ENCODE measurements around the gene PRR11. TPM values are rescaled to one million over a fixed set of nuclear protein-coding genes. Genes with fewer than 3 reads are reported as not detected.

PRR11 gene
- polyA plus RNA-seq, 3 donors, result 1.1 to 3.9 (median 1.7) TPM

DNA sequence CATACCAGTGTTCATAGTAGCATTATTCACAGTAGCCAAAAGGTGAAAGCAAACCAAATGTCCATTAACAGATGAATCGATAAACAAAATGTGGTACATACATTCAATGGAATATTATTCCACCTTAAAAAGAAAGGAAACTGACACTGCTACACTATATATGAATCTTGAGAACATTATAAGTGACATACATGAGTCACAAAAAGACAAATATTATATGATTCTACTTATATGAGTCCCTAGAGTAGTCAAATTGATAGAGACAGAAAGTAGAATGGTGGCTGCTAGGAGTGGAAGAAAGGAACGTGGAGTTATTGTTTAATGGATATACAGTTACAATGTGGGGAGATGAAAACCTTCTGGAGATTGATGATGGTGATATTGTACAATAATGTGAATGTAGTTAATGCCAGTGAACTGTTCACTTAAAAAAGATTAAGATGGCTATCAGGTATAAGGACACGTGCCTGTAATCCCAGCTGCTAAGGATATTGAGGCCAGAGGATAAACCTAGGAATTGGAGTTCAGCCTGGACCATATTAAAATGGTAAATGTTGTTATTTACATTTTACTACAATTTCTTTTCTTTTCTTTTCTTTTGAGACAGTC lies 28.6 kb upstream of the PRR11 start:
- Histone ChIP-seq H3K27ac (ENCODE audit: low read depth in 1 of 2, low read length in 2 of 2) (no peak overlapping the region), H3K4me2 (replicated peaks; ENCODE audit: extremely low read depth, low read length, poor library complexity, severe bottlenecking) (no peak overlapping the region), H3K4me1 (ENCODE audit: control insufficient read depth in 1 of 2, insufficient read depth in 2 of 2, low read length in 2 of 2) (no peaks in the 10 kb centered on the region), H2AFZ (ENCODE audit: insufficient read depth, low read depth, low read length, poor library complexity, severe bottlenecking) (no peak overlapping the region), H3K4me3 (replicated peaks in 1 of 3; ENCODE audit: low read depth in 2 of 3, low read length in 3 of 3) (no peak overlapping the region), H3K9ac (ENCODE audit: insufficient read depth, low read length, poor library complexity, severe bottlenecking) (no peak overlapping the region), H3K79me2 (ENCODE audit: insufficient read depth, low read length) (peaks cover 24% of the 10 kb centered on the region), H4K20me1 (ENCODE audit: insufficient read depth, low read length) (no peaks in the 10 kb centered on the region), H3K27me3 (ENCODE audit: control insufficient read depth in 2 of 2, insufficient read depth in 2 of 2, low read length in 2 of 2) (no peaks in the 10 kb centered on the region), H3K36me3 (replicated peaks in 1 of 2; ENCODE audit: control insufficient read depth in 1 of 2, insufficient read depth in 2 of 2, low read length in 2 of 2) (peaks cover 3 to 47% of the 10 kb centered on the region in 2 donors), H3K9me3 (replicated peaks in 1 of 2; ENCODE audit: control insufficient read depth in 1 of 2, insufficient read depth in 1 of 2, low read length in 2 of 2) (no peaks in the 10 kb centered on the region)
- WGBS (ENCODE audit: insufficient coverage), result 80% methylated on average over 1 of the region's 3 CpGs
- Mint-ChIP-seq H3K27ac (no peak overlapping the region), H3K27me3 (ENCODE audit: low read depth in 3 of 3) (no peaks in the 10 kb centered on the region), H3K36me3 (peaks cover 16 to 36% of the 10 kb centered on the region in 2 donors), H3K4me1 (no peaks in the 10 kb centered on the region), H3K4me3 (no peak overlapping the region), H3K9me3 (peaks cover 0 to 3% (median 0%) of the 10 kb centered on the region in 7 donors)
- TF ChIP-seq, protein P1, sequence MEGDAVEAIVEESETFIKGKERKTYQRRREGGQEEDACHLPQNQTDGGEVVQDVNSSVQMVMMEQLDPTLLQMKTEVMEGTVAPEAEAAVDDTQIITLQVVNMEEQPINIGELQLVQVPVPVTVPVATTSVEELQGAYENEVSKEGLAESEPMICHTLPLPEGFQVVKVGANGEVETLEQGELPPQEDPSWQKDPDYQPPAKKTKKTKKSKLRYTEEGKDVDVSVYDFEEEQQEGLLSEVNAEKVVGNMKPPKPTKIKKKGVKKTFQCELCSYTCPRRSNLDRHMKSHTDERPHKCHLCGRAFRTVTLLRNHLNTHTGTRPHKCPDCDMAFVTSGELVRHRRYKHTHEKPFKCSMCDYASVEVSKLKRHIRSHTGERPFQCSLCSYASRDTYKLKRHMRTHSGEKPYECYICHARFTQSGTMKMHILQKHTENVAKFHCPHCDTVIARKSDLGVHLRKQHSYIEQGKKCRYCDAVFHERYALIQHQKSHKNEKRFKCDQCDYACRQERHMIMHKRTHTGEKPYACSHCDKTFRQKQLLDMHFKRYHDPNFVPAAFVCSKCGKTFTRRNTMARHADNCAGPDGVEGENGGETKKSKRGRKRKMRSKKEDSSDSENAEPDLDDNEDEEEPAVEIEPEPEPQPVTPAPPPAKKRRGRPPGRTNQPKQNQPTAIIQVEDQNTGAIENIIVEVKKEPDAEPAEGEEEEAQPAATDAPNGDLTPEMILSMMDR (IDR thresholded peaks at IDR 0.05), result no peak
- intact Hi-C loops (cut with micrococcal nuclease), result no loop called here
- DNase-seq, result no peak

DNA sequence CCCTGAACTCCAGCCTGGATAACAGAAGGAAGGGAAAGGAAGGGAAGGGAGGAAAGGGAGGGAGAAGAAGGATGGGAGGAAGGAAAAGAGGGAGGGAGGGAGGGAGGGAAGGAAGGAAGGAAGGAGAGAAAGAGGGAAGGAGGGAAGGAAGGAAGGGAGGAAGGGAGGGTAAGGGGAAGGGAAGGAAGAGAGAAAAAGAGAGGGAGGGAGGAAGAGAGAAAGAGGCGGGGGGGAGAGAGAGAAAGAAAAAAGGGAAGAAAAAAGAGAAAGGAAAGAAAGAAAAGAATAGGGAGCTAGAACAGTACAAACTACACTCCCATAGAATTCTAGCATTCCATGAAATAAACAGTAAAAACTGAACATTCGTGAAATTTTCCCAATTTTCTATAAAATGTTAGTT lies 25.7 kb upstream of the PRR11 start:
- H3K9me3 ChIP-seq (replicated peaks in 1 of 2; ENCODE audit: control insufficient read depth in 1 of 2, insufficient read depth in 1 of 2, low read length in 2 of 2), result no peaks in the 10 kb centered on the region
- H3K27me3 Mint-ChIP-seq (ENCODE audit: low read depth in 3 of 3), result no peaks in the 10 kb centered on the region
- H3K9me3 Mint-ChIP-seq, result no peaks in the 10 kb centered on the region
- H3K36me3 ChIP-seq (replicated peaks in 1 of 2; ENCODE audit: control insufficient read depth in 1 of 2, insufficient read depth in 2 of 2, low read length in 2 of 2), result peaks cover 3 to 31% of the 10 kb centered on the region in 2 donors
- peaks cover 13 to 26% of the 10 kb centered on the region in 2 donors for H3K36me3 Mint-ChIP-seq
- H4K20me1 ChIP-seq (ENCODE audit: insufficient read depth, low read length), result no peaks in the 10 kb centered on the region
- no peak overlapping the region for H3K4me3 Mint-ChIP-seq
- no peak overlapping the region for H3K4me3 ChIP-seq (replicated peaks in 1 of 3; ENCODE audit: low read depth in 2 of 3, low read length in 3 of 3)
- peaks cover 51% of the 10 kb centered on the region for H3K79me2 ChIP-seq (ENCODE audit: insufficient read depth, low read length)
- DNase-seq, result no peak
- H3K9ac ChIP-seq (ENCODE audit: insufficient read depth, low read length, poor library complexity, severe bottlenecking), result no peak overlapping the region
- H3K4me1 Mint-ChIP-seq, result no peaks in the 10 kb centered on the region
- H3K27me3 ChIP-seq (ENCODE audit: control insufficient read depth in 2 of 2, insufficient read depth in 2 of 2, low read length in 2 of 2), result no peaks in the 10 kb centered on the region
- intact Hi-C loops (cut with micrococcal nuclease), result no loop called here
- H3K4me1 ChIP-seq (ENCODE audit: control insufficient read depth in 1 of 2, insufficient read depth in 2 of 2, low read length in 2 of 2), result no peaks in the 10 kb centered on the region
- H3K4me2 ChIP-seq (replicated peaks; ENCODE audit: extremely low read depth, low read length, poor library complexity, severe bottlenecking), result no peak overlapping the region
- H3K27ac ChIP-seq (ENCODE audit: low read depth in 1 of 2, low read length in 2 of 2), result no peak overlapping the region
- WGBS (ENCODE audit: insufficient coverage), result no CpG with 5 or more reads among the region's 2 CpGs
- TF ChIP-seq, protein P1 (IDR thresholded peaks at IDR 0.05), result no peak
- no peak overlapping the region for H3K27ac Mint-ChIP-seq
- no peak overlapping the region for H2AFZ ChIP-seq (ENCODE audit: insufficient read depth, low read depth, low read length, poor library complexity, severe bottlenecking)
